ENCODE results near the gene FBN1.

FBN1 gene

GRCh38 chr15:48493763-48494225 is 151.7 kb downstream of the FBN1 start:
- Histone ChIP-seq H3K4me1 (ENCODE audit: control insufficient read depth, insufficient read depth, low read length) (no peaks in the 10 kb centered on the region), H3K36me3 (ENCODE audit: control insufficient read depth in 2 of 2, insufficient read depth in 1 of 2, low read length in 2 of 2) (peaks cover 0 to 17% of the 10 kb centered on the region in 2 experiments; a peak in 2 of 3 replicates), H3K9me3 (ENCODE audit: control insufficient read depth, insufficient read depth, low read depth, low read length) (no peaks in the 10 kb centered on the region), H3K27ac (ENCODE audit: extremely low read depth, low read depth, low read length) (no peak overlapping the region), H3K4me3 (ENCODE audit: low read depth, low read length) (no peak overlapping the region)
- CTCF ChIA-PET, result interaction anchor here (0.6 kb wide), 1 partner anchor 484 kb away, joined by 3 read pairs; no protein-coding TSS in a partner anchor
- POLR2A ChIA-PET, result no interaction called here
- TF ChIP-seq REPIN1 (tag by site-specific recombination; IDR thresholded peaks at IDR 0.05; ENCODE audit: low read depth) (no peak), PRDM4 (tag by site-specific recombination; IDR thresholded peaks at IDR 0.05) (no peak), MZF1 (tag by site-specific recombination; IDR thresholded peaks at IDR 0.05; ENCODE audit: borderline replicate concordance) (no peak), ZNF473 (tag by site-specific recombination; IDR thresholded peaks at IDR 0.05) (no peak), SP3 (tag by site-specific recombination; IDR thresholded peaks at IDR 0.05) (no peak), ZNF148 (tag by site-specific recombination; IDR thresholded peaks at IDR 0.05; ENCODE audit: borderline replicate concordance) (no peak), ZNF311 (tag by site-specific recombination; IDR thresholded peaks at IDR 0.05; ENCODE audit: borderline replicate concordance) (no peak)

- H3K4me3 ChIP-seq (ENCODE audit: low read depth, low read length), result no peak overlapping the region
- no peak overlapping the region for H3K27ac ChIP-seq (ENCODE audit: extremely low read depth, low read depth, low read length)
- peaks cover 0 to 19% of the 10 kb centered on the region in 2 experiments; a peak in 2 of 3 replicates for H3K36me3 ChIP-seq (ENCODE audit: control insufficient read depth in 2 of 2, insufficient read depth in 1 of 2, low read length in 2 of 2)
- no peaks in the 10 kb centered on the region for H3K9me3 ChIP-seq (ENCODE audit: control insufficient read depth, insufficient read depth, low read depth, low read length)
- POLR2A ChIA-PET, result no interaction called here
- CTCF ChIA-PET, result interaction anchor here (0.6 kb wide), 1 partner anchor 485 kb away, joined by 3 read pairs; no protein-coding TSS in a partner anchor
- no peaks in the 10 kb centered on the region for H3K4me1 ChIP-seq (ENCODE audit: control insufficient read depth, insufficient read depth, low read length)
- TF ChIP-seq ZNF16 (tag by site-specific recombination; IDR thresholded peaks at IDR 0.05; ENCODE audit: low read depth), result no peak
- no peak for TF ChIP-seq ZNF585B (tag by site-specific recombination; IDR thresholded peaks at IDR 0.05)
- no peak for TF ChIP-seq ZNF514 (tag by site-specific recombination; IDR thresholded peaks at IDR 0.05)
- TF ChIP-seq GLI2 (tag by site-specific recombination; IDR thresholded peaks at IDR 0.05; ENCODE audit: borderline replicate concordance, low read depth), result no peak
- TF ChIP-seq KLF7 (tag by site-specific recombination; IDR thresholded peaks at IDR 0.05; ENCODE audit: borderline replicate concordance), result no peak
- no peak for TF ChIP-seq ZNF146 (tag by site-specific recombination; IDR thresholded peaks at IDR 0.05)
- no peak for TF ChIP-seq ZFHX2 (tag by site-specific recombination; conservative IDR thresholded peaks at IDR 0.05)
- TF ChIP-seq ZBTB11 (tag by site-specific recombination; conservative IDR thresholded peaks at IDR 0.05; ENCODE audit: low read depth), result no peak
- TF ChIP-seq ZNF19 (tag by site-specific recombination; IDR thresholded peaks at IDR 0.05; ENCODE audit: low read depth), result no peak
- no peak for TF ChIP-seq ZFP37 (tag by site-specific recombination; IDR thresholded peaks at IDR 0.05)
- no peak for TF ChIP-seq MZF1 (tag by site-specific recombination; IDR thresholded peaks at IDR 0.05; ENCODE audit: borderline replicate concordance)
- no peak for TF ChIP-seq YY1 (tag by site-specific recombination; IDR thresholded peaks at IDR 0.05)
- TF ChIP-seq KLF17 (tag by site-specific recombination; IDR thresholded peaks at IDR 0.05), result no peak
- TF ChIP-seq RBAK (tag by site-specific recombination; IDR thresholded peaks at IDR 0.05), result no peak
- no peak for TF ChIP-seq ZNF133 (tag by site-specific recombination; IDR thresholded peaks at IDR 0.05)
- TF ChIP-seq ZNF311 (tag by site-specific recombination; IDR thresholded peaks at IDR 0.05; ENCODE audit: borderline replicate concordance), result no peak
- no peak for TF ChIP-seq ZNF23 (tag by site-specific recombination; IDR thresholded peaks at IDR 0.05; ENCODE audit: borderline replicate concordance)
- TF ChIP-seq ZNF114 (tag by site-specific recombination; IDR thresholded peaks at IDR 0.05), result no peak
- TF ChIP-seq ZNF549 (tag by site-specific recombination; IDR thresholded peaks at IDR 0.05), result no peak
These were observed 152.3 kb downstream of the FBN1 start for GRCh38 chr15:48493084-48493762.

Measured in HEK293 (cell line).